Natural killer cell treated with Interleukin-12 subunit alpha and Interleukin-12 subunit beta and Interleukin-15 and Interleukin-18, amount 100 ng/mL, for 72 hours (primary cell): ENCODE data around the gene SRSF10. TPM values are rescaled to one million over a fixed set of nuclear protein-coding genes. Genes with fewer than 3 reads are reported as not detected.
"Not testable (repeated sequence)": the region's sequence is repeated elsewhere in the genome, so short reads cannot be mapped to it uniquely, and the experiment has no call there.

Experiments
- ATAC-seq, 2 donors: fragments of 150-1000 bp; cut with Tn5 transposase in 1 of 2; sonication (Bioruptor Pico), chemical (Tn5 transposase) in 1 of 2; 2 replicates each; pipeline ENCODE4 v1.10.0; 2021
- DNase-seq: peaks from one replicate; pipeline ENCODE4 v3.0.0; 2022; ENCODE audit warnings: low spot score
- H3K27ac Mint-ChIP-seq, 2 donors: 1 replicate in 1 of 2; 2 replicates in 1 of 2; pipeline ENCODE4 v1.8.0; 2022; ENCODE audit warnings: mixed read lengths in 2 of 2, mild to moderate bottlenecking in 1 of 2, moderate library complexity in 1 of 2
- H3K27me3 Mint-ChIP-seq, 2 donors: 1 replicate in 1 of 2; 2 replicates in 1 of 2; pipeline ENCODE4 v1.8.0; 2022; ENCODE audit warnings: mixed read lengths in 2 of 2
- H3K36me3 Mint-ChIP-seq: one replicate; pipeline ENCODE4 v1.8.0; 2022; ENCODE audit warnings: mixed read lengths
- H3K4me1 Mint-ChIP-seq, 2 donors: 1 replicate in 1 of 2; 2 replicates in 1 of 2; pipeline ENCODE4 v1.8.0; 2022; ENCODE audit warnings: low read depth in 2 of 2, mixed read lengths in 2 of 2, mild to moderate bottlenecking in 1 of 2
- H3K4me3 Mint-ChIP-seq: one replicate; pipeline ENCODE4 v1.8.0; 2022; ENCODE audit warnings: mixed read lengths
- H3K9me3 Mint-ChIP-seq: 2 replicates; pipeline ENCODE4 v1.8.0; 2022; ENCODE audit warnings: mixed read lengths
- total RNA-seq, 2 donors: library from RNA; stranded (reverse); gene quantifications; one replicate each; pipeline ENCODE4 v1.2.3, GENCODE V29; 2022

The SRSF10 gene
- total RNA-seq, 2 donors from 2014 or later: 176 to 214 TPM

DNA sequence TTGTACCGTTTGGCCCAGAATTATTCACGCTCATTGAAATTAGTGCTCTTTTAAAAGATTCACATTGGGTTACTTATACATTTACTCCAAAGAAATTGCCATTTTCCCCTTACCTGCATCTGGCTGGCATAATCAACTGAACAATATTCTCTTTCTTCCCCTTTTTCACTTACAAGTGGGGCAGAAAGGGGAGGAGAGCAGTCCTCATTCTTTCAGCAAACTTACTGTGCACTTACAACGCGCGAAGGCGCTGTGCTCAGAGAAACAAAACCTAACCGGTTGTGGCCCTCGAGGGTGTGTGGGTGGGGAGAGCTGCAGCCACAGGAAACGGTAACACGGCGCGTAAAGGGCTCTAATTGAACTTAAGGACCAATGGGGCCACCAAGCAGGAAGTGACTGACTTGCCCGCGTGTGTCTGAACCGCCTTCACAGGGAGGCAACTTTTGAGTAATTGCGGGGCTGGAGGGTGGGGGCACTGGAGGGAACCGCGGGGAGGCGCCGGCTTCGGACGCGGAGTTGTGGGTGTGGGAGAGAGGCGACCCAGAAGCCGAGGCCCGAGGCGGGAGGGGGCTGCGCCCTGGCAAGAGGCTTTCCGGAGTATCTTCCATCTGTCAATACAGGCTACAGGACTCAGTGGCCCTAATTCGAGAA, 21.2 kb downstream of the SRSF10 start:
- Mint-ChIP-seq H3K36me3 (peaks cover 21% of the 10 kb centered on the region), H3K4me3 (peak overlapping the region; percentile 100), H3K9me3 (no peaks in the 10 kb centered on the region), H3K27me3 (no peaks in the 10 kb centered on the region), H3K4me1 (peaks cover 33 to 40% of the 10 kb centered on the region in 2 donors), H3K27ac (peak overlapping the region; percentile 100)
- peak; percentile 90 to 91 for ATAC-seq
- DNase-seq: peak; percentile 97

DNA sequence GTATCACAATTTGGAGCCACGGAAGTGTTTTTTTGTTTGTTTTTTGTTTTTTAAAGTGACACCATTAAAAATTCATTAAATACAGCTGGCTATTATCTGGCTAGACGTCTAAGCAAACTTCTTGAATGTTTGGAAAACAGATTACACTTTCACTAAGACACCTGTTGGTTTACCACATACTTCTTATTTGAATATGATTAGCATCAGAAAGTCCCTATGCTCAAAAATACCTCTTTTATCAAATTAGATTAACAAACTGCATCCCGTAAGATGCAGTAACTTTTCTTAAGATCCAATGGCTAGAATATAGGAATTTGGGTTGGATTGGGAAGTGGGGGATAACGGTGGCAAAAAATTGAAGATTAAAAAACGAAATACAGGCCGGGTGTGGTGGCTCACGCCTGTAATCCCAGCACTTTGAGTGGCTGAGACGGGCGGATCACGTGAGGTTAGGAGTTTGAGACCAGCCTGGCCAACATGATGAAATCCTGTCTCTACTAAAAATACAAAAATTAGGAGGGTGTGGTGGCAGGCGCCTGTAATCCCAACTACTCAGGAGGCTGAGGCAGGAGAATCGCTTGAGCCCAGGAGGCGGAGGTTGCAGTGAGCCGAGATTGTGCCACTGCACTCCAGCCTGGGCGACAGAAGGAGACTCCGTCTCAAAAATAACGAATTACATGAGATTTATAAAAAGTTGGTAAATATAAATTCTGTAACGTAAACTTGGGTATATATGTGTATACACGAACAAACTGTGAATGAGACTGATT, 21.9 kb downstream of the SRSF10 start:
- H3K9me3 Mint-ChIP-seq, DNase-seq: not testable (repeated sequence)
- H3K4me1 Mint-ChIP-seq: peaks cover 33 to 35% of the 10 kb centered on the region in 2 donors

DNA sequence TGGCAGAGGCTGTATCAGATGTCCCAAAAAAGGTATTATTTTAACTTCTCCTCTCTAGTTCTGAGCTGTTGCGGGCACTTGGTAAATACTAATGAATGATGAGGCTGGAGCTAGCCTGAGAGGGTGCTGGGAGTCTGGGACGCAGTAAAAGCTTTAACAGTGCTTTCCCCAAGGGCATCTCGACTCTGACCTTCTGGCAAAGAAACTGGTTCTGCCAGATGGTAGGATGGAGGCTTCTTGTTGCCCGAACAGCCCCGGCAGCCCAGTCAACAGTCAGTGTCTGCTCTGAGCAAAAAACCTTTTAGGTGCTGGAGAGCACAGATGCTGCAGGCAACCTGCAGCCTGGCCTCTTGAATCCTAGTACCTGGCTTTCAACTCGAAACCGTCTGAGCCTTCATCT, 23.0 kb downstream of the SRSF10 start:
- DNase-seq: no peak
- Mint-ChIP-seq H3K4me3 (peak overlapping the region; percentile 65), H3K4me1 (peaks cover 29 to 35% of the 10 kb centered on the region in 2 donors), H3K9me3 (no peaks in the 10 kb centered on the region), H3K27ac (peak overlapping the region; percentile 58 to 79), H3K36me3 (peaks cover 17% of the 10 kb centered on the region), H3K27me3 (no peaks in the 10 kb centered on the region)
- no peak for ATAC-seq

More for the DNA sequence above, 21.9 kb downstream of the SRSF10 start:
- Mint-ChIP-seq H3K4me3 (peak overlapping the region; percentile 100), H3K36me3 (peaks cover 21% of the 10 kb centered on the region), H3K27ac (peak overlapping the region; percentile 100)
- not testable (repeated sequence) for ATAC-seq, H3K27me3 Mint-ChIP-seq

GRCh38 chr1:23953020-23953419, 27.1 kb downstream of the SRSF10 start:
- H3K36me3 Mint-ChIP-seq: no peaks in the 10 kb centered on the region
- H3K4me1 Mint-ChIP-seq: peaks cover 10 to 13% of the 10 kb centered on the region in 2 donors
- no peak overlapping the region for H3K4me3 Mint-ChIP-seq
- H3K27ac Mint-ChIP-seq: no peak overlapping the region
- no peaks in the 10 kb centered on the region for H3K9me3 Mint-ChIP-seq
- ATAC-seq: no peak
- H3K27me3 Mint-ChIP-seq: no peaks in the 10 kb centered on the region
- DNase-seq: no peak

GRCh38 chr1:23947366-23947765, 32.8 kb downstream of the SRSF10 start:
- no peak overlapping the region for H3K4me3 Mint-ChIP-seq
- ATAC-seq (no peak), DNase-seq (no peak)
- H3K27me3 Mint-ChIP-seq: peaks cover 7 to 16% of the 10 kb centered on the region in 2 donors
- H3K36me3 Mint-ChIP-seq: peaks cover 8% of the 10 kb centered on the region
- peaks cover 6% of the 10 kb centered on the region for H3K9me3 Mint-ChIP-seq
- H3K27ac Mint-ChIP-seq: no peak overlapping the region
- no peaks in the 10 kb centered on the region for H3K4me1 Mint-ChIP-seq

- no peaks in the 10 kb centered on the region for H3K9me3 Mint-ChIP-seq
Observed at GRCh38 chr1:23936481-23937176, 43.5 kb downstream of the SRSF10 start.

GRCh38 chr1:23931491-23931880, 48.6 kb downstream of the SRSF10 start:
- H3K4me1 Mint-ChIP-seq: no peaks in the 10 kb centered on the region
- no peak overlapping the region for H3K27ac Mint-ChIP-seq
- H3K9me3 Mint-ChIP-seq: no peaks in the 10 kb centered on the region
- ATAC-seq (no peak), DNase-seq (no peak)
- peaks cover 0 to 8% of the 10 kb centered on the region in 2 donors for H3K27me3 Mint-ChIP-seq
- no peak overlapping the region for H3K4me3 Mint-ChIP-seq
- H3K36me3 Mint-ChIP-seq: no peaks in the 10 kb centered on the region

More at GRCh38 chr1:23936481-23937176, 43.5 kb downstream of the SRSF10 start:
- no peaks in the 10 kb centered on the region for H3K4me1 Mint-ChIP-seq
- no peak for DNase-seq
- ATAC-seq: no peak
- H3K4me3 Mint-ChIP-seq: no peak overlapping the region
- H3K27me3 Mint-ChIP-seq: peaks cover 0 to 4% of the 10 kb centered on the region in 2 donors
- no peaks in the 10 kb centered on the region for H3K36me3 Mint-ChIP-seq
- no peak overlapping the region for H3K27ac Mint-ChIP-seq

- no peaks in the 10 kb centered on the region for H3K4me1 Mint-ChIP-seq
- H3K27ac Mint-ChIP-seq: no peak overlapping the region
- DNase-seq (no peak), ATAC-seq (no peak)
- H3K4me3 Mint-ChIP-seq: no peak overlapping the region
- H3K27me3 Mint-ChIP-seq: peaks cover 0 to 8% of the 10 kb centered on the region in 2 donors
- no peaks in the 10 kb centered on the region for H3K9me3 Mint-ChIP-seq
- no peaks in the 10 kb centered on the region for H3K36me3 Mint-ChIP-seq
Observed at GRCh38 chr1:23930861-23931490, 49.2 kb downstream of the SRSF10 start.

- H3K36me3 Mint-ChIP-seq: no peaks in the 10 kb centered on the region
- H3K9me3 Mint-ChIP-seq: no peaks in the 10 kb centered on the region
- DNase-seq: no peak
- peaks cover 0 to 8% of the 10 kb centered on the region in 2 donors for H3K27me3 Mint-ChIP-seq
- ATAC-seq: no peak
- no peak overlapping the region for H3K4me3 Mint-ChIP-seq
- H3K27ac Mint-ChIP-seq: no peak overlapping the region
- no peaks in the 10 kb centered on the region for H3K4me1 Mint-ChIP-seq
Observed at GRCh38 chr1:23930270-23930669, 49.9 kb downstream of the SRSF10 start.

DNA sequence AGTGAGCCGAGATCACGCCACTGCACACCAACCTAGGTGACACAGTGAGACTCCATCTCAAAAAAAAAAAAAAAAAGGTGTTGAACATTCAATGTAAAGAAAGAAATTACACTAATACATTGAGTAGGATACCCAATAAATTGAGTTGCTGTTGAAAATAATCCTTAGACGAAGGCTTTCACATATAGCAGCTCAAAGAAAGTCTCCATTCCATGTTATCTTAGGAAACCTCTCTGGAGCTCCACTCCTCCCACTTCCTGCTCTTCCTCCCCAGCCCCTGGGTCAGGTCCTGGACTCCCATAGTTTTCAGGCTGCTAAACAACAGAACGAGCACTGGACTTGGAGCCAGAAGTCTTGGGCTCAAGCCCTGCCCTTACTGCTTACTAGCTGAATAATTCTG, 51.3 kb downstream of the SRSF10 start:
- Mint-ChIP-seq H3K27me3 (peaks cover 0 to 8% of the 10 kb centered on the region in 2 donors), H3K9me3 (no peaks in the 10 kb centered on the region), H3K4me3 (no peak overlapping the region), H3K36me3 (no peaks in the 10 kb centered on the region), H3K4me1 (no peaks in the 10 kb centered on the region), H3K27ac (no peak overlapping the region)
- ATAC-seq (no peak), DNase-seq (no peak)

DNA sequence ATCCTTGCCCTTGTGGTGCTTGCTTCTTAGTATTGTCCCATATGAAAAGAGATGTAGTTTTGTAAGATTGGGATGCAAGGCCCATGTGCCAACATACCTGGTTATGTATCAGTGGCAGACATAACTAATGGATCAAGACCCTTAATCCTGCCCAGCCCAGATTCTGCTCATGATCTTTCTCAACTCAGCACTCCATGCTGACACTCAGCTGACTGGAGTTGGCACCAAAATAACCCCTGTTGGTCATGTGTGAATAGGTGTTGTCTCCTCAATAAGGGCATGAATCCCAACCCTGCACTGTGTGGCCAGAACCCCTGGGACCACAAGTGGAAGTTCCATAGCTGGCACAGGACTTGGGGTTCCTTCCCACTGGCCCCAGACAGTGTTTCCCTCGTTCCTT, 53.0 kb downstream of the SRSF10 start:
- H3K9me3 Mint-ChIP-seq: no peaks in the 10 kb centered on the region
- H3K36me3 Mint-ChIP-seq: no peaks in the 10 kb centered on the region
- no peaks in the 10 kb centered on the region for H3K4me1 Mint-ChIP-seq
- DNase-seq (no peak), ATAC-seq (no peak)
- H3K27me3 Mint-ChIP-seq: peaks cover 0 to 8% of the 10 kb centered on the region in 2 donors
- no peak overlapping the region for H3K27ac Mint-ChIP-seq
- no peak overlapping the region for H3K4me3 Mint-ChIP-seq

DNA sequence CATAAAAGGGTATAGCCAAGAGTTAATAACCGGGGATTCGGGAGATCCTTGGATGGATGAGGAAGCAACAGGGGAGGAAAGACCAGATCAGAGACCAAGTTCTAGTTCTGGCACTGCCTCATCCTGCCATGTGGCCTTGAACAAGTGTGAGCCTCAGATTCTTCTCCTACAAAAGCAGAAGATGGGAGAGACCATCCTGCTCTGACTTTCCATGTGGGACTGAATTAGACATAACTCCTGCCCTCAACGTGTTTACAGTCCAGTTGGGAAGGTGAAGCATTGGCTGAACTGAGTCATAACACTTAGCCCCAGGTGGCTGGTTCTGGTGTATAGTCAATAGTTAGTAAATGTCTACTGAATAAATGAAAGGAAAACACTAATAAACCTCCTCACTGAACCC, 54.8 kb downstream of the SRSF10 start:
- DNase-seq: no peak
- no peak for ATAC-seq
- no peaks in the 10 kb centered on the region for H3K36me3 Mint-ChIP-seq
- H3K9me3 Mint-ChIP-seq: no peaks in the 10 kb centered on the region
- peaks cover 0 to 8% of the 10 kb centered on the region in 2 donors for H3K27me3 Mint-ChIP-seq
- no peak overlapping the region for H3K4me3 Mint-ChIP-seq
- no peaks in the 10 kb centered on the region for H3K4me1 Mint-ChIP-seq
- no peak overlapping the region for H3K27ac Mint-ChIP-seq

DNA sequence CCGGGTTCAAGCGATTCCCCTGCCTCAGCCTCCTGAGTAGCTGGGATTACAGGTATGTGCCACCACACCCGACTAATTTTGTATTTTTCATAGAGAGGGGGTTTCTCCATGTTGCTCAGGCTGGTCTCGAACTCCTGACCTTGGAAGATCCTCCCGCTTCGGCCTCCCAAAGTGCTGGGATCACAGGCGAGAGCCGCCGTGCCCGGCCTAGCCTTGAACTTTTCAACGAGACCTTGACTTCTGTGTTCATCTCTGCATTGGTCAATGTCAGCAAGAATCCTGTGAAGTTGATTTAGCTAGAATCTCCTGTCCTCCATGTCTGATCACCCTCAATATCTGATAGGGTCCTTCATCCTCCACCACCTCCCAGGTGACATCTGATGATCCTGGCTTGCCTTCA, 55.5 kb downstream of the SRSF10 start:
- no peaks in the 10 kb centered on the region for H3K9me3 Mint-ChIP-seq
- no peak overlapping the region for H3K27ac Mint-ChIP-seq
- H3K36me3 Mint-ChIP-seq: no peaks in the 10 kb centered on the region
- no peaks in the 10 kb centered on the region for H3K4me1 Mint-ChIP-seq
- no peak overlapping the region for H3K4me3 Mint-ChIP-seq
- ATAC-seq: no peak
- DNase-seq: no peak
- H3K27me3 Mint-ChIP-seq: peaks cover 0 to 8% of the 10 kb centered on the region in 2 donors
